ENCODE data around the gene ALMS1.
"Not testable (repeated sequence)": the region's sequence is repeated elsewhere in the genome, so short reads cannot be mapped to it uniquely, and the experiment has no call there.

Gene ALMS1

GRCh38 chr2:73406996-73407395 lies 21.4 kb downstream of the ALMS1 start:
- DNase-seq: no peak

- no peak for DNase-seq
Observed at GRCh38 chr2:73408198-73408597, 22.6 kb downstream of the ALMS1 start.

- no peak for DNase-seq
Observed at GRCh38 chr2:73414696-73415095, 29.1 kb downstream of the ALMS1 start.

- DNase-seq: no peak
Observed at GRCh38 chr2:73415906-73416305, 30.3 kb downstream of the ALMS1 start.

- DNase-seq: no peak
Observed at GRCh38 chr2:73418343-73418742, 32.7 kb downstream of the ALMS1 start.

GRCh38 chr2:73423913-73424312 lies 38.3 kb downstream of the ALMS1 start:
- DNase-seq: no peak

- DNase-seq: no peak
Observed at GRCh38 chr2:73426176-73426575, 40.5 kb downstream of the ALMS1 start.

GRCh38 chr2:73436019-73436418 lies 50.4 kb downstream of the ALMS1 start:
- no peak for DNase-seq

- DNase-seq: no peak
Observed at GRCh38 chr2:73444202-73444601, 58.6 kb downstream of the ALMS1 start.

GRCh38 chr2:73448856-73449255 lies 63.2 kb downstream of the ALMS1 start:
- DNase-seq: no peak

- DNase-seq: no peak
Observed at GRCh38 chr2:73449404-73449803, 63.8 kb downstream of the ALMS1 start.

- DNase-seq: no peak
Observed at GRCh38 chr2:73451263-73451972, 65.8 kb downstream of the ALMS1 start.

- no peak for DNase-seq
Observed at GRCh38 chr2:73457982-73458381, 72.3 kb downstream of the ALMS1 start.

GRCh38 chr2:73462388-73462787 lies 76.8 kb downstream of the ALMS1 start:
- DNase-seq: not testable (repeated sequence)

GRCh38 chr2:73468376-73468775 lies 82.7 kb downstream of the ALMS1 start:
- no peak for DNase-seq

GRCh38 chr2:73483874-73484273 lies 98.2 kb downstream of the ALMS1 start:
- not testable (repeated sequence) for DNase-seq

GRCh38 chr2:73487112-73487657 lies 101.5 kb downstream of the ALMS1 start:
- no peak for DNase-seq

- no peak for DNase-seq
Observed at GRCh38 chr2:73488079-73488478, 102.4 kb downstream of the ALMS1 start.

GRCh38 chr2:73489053-73489452 lies 103.4 kb downstream of the ALMS1 start:
- DNase-seq: no peak

GRCh38 chr2:73494031-73494430 lies 108.4 kb downstream of the ALMS1 start:
- no peak for DNase-seq

GRCh38 chr2:73503992-73504570 lies 118.4 kb downstream of the ALMS1 start:
- DNase-seq: no peak

GRCh38 chr2:73504850-73505249 lies 119.2 kb downstream of the ALMS1 start:
- DNase-seq: not testable (repeated sequence)

- not testable (repeated sequence) for DNase-seq
Observed at GRCh38 chr2:73510470-73510869, 124.8 kb downstream of the ALMS1 start.

GRCh38 chr2:73516033-73516432 lies 130.4 kb downstream of the ALMS1 start:
- DNase-seq: no peak

GRCh38 chr2:73528688-73529087 lies 143.1 kb downstream of the ALMS1 start:
- DNase-seq: no peak

All from CD4-positive, alpha-beta T cell treated with Interferon alpha-2 for 1 hour (primary cell).